GM18909 (cell line): Measurements from ENCODE around the gene CCL18.
"Not testable (repeated sequence)": the region's sequence is repeated elsewhere in the genome, so short reads cannot be mapped to it uniquely, and the experiment has no call there.

Experiments used
- ATAC-seq: cut with Tn5 transposase; IDR thresholded peaks from one replicate; pipeline ENCODE4 v1.9.1; 2021; ENCODE audit warnings: mild to moderate bottlenecking; ENCODE audit not compliant: unreplicated experiment, poor library complexity

CCL18 gene, protein sequence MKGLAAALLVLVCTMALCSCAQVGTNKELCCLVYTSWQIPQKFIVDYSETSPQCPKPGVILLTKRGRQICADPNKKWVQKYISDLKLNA

DNA sequence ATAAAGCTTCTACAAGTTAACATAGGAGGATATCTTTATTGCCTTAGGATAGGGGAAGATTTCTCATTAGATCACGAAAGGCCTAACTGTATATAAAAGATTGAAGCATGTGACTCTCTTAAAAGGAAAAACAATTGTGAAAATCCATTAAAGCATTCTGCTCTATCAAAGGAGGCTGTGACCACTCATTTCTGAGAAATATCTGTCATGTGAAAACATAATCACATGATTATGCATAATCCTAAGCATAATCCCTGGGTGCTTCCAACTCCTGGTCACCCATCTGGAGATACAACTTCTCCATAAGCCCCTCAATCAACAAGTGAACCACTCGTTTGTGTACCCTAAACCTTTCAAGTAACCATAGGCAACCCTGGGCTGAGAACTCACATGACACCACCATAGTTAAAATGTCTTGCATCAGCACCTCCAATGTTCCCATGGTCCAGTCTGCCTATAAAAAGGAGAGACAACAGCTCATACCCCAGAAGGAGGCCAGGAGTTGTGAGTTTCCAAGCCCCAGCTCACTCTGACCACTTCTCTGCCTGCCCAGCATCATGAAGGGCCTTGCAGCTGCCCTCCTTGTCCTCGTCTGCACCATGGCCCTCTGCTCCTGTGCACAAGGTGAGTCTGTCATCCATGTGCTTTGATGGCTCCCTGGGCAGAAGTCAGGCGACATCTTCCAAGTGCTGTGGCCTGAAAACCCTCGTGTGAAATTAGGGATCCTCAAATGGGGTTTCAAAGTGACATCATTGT lies at the start of gene CCL18:
TSS of gene CCL18 (plus strand) at position 487 of the 756 bp plus-strand sequence. CDS start at position 558, 71 bp downstream.
- ATAC-seq: no peak

DNA sequence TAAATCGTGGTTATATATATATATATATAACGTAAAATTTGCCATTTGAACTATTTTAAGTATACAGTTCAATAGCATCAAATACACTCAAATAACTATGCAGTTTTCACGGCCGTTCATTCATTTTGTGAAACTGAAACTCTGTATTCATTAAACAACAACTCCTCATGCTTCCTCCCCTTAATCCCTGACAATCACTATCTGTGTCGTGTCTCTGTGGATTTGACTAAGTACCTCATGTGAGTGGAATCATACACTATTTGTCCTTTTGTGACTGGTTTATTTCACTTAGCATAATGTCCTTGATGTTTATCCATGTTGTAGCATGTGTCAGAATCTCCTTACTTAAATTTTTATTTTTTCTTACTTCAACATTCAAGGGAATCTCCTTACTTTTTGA lies 49.1 kb upstream of the CCL18 start:
- no peak for ATAC-seq

DNA sequence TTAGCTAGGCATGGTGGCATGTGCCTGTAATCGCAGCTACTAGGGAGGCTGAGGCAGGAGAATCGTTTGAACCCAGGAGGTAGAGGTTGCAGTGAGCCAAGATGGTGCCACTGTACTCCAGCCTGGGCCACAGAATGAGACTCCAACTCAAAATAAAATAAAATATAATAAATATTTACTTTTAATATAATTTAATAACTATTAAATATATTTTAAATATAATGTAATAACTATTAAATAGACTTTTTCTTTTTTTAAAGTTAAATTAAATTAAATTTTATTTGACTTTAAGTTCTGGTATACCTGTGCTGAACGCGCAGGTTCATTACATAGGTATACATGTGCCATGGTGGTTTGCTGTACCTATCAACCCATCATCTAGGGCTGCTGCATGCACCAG lies 48.2 kb upstream of the CCL18 start:
- not testable (repeated sequence) for ATAC-seq

DNA sequence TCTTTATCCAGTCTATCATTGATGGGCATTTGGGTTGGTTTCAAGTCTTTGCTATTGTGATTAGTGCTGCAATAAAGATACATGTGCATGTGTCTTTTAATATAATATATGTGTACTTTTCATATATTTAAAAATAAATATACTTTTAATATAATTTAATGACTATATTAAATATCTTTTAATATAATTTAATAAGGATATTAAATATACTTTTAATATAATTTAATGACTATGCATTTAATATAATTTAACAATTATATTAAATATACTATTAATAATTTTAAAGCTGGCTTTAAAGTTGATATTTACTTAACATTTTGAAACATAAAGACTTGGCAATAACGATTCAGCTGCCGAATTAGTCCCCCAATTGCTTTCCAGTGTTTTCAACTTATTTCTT lies 47.5 kb upstream of the CCL18 start:
- no peak for ATAC-seq

DNA sequence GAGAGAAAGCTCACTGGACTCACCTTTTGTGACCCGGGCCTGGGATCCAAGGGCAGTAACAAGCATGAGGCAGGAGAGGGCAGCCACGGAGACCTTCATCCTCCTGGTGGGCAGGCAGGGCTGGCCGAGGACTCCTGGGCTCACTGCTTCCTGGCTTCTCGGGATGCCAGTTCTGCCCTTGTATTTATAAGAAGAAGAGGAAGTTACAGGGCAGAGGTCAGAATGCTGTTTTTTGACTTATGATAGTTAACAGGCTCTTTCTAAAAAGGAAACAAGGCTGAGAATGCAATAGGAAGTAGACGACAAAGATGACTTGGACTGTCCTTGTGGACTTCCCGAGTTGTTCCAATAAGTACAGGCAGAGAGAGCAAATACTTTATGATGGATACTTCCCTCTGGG lies 46.3 kb upstream of the CCL18 start, which contains the start of gene CCL23:
TSS of gene CCL23 (minus strand) at position 174 of the 400 bp plus-strand sequence. CDS start at position 99, 75 bp downstream.
- ATAC-seq: no peak

DNA sequence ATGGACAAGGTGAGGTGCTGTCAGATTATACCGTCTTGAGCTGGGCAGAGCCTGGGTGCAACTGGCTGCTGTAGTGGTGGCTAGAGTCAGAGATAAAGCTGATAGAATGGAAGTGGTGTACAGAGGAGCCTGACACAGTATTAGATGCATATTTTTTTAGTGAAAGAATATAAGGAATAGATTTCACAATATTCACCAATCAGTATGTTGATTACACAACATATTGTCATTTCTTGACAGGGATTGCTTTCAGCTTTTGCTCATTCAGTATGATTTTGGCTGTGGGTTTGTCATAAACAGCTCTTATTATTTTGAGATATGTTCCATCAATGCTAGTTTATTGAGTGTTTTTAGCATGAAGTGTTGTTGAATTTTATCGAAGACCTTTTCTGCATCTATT lies 44.6 kb upstream of the CCL18 start:
- ATAC-seq: no peak

DNA sequence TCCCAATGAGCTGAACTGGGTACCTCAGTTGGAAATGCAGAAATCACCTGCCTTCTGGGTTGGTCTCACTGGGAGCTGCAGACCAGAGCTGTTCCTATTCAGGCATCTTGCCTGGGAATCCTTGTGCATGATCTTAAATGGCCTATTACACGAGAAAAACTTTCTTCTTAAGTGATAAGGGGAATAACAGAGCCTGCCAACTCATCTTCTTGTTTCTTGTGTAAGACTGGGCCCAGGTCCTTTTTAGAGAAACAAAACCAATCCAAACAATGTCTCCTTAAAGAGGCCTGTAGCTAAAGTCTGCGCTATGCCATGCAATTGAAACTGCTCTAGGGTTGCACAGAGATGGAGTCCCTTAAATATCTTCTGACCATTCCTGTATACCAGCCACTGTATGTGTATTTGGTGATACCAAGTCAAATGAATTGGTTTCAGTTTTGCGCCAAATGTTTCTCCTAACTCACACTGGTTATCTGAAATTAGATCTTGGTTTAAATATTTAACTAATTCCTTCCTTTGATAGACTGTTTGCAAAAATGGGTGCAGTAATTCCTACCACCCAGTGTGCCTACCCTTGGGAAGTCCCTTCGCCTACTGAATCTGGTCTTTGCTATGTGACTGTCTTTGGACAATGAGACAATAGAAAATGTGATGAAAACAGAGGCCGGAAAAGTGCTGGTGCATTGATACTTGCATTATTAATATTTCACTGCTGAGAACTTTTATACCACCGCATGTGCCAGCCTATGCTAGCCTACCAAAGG lies 39.8 kb upstream of the CCL18 start:
- ATAC-seq: no peak

DNA sequence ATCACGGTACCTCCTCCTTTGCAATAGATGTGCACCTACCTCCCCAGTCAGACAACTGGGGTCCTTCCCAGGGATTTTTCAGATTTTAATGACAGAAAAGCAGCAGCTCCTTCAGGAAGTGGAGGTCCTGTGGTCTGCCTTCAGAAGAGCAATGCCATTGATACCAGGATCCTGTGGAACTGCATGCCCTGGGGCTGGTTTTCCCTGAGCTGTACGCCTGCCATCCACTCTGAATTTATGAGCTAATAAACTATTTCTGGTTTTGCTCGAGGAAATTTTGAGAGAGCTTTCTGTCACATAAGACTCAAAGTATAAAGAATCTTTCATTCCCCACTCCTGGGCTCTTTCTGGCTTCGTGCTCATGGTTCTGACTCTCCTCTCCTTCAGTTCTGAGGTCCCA lies 36.3 kb upstream of the CCL18 start:
- no peak for ATAC-seq

DNA sequence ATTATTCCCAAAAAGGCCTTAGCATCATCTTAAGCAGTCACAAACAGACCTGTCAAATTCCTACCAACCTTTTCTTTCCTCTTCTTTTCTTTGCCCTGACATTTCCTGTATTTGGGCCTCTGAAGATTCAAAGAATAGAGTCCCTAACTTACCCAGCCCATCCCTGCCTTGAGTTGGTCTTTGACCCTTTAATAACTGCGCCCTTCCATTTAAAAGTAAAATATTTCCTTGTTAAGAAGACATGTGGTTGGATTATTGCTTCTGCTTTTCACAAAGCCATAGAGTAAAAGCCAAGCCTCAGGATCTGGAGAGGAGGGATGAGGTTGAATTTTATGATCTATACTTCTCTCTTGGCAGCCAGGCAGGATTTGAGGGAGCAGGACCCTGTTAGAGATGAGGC lies 33.1 kb upstream of the CCL18 start:
- no peak for ATAC-seq

DNA sequence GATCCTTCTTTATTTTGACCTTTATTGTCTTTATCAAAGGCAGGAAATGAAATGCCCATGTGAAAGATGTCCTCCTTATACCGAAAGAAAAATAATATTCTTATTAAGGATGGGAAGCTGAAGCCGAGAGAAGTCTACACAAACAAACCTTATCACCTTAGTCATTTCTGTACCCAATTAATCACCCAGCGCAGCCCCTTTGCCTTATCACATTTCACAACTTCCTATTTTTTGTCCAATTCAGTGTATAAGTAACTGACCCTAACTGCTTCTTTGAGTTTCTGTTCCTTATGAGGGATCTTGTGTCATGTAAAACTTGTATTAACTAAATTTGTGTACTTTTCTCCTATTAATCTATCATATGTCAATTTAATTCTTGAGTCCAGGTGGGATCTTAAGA lies 29.9 kb upstream of the CCL18 start:
- ATAC-seq: no peak

DNA sequence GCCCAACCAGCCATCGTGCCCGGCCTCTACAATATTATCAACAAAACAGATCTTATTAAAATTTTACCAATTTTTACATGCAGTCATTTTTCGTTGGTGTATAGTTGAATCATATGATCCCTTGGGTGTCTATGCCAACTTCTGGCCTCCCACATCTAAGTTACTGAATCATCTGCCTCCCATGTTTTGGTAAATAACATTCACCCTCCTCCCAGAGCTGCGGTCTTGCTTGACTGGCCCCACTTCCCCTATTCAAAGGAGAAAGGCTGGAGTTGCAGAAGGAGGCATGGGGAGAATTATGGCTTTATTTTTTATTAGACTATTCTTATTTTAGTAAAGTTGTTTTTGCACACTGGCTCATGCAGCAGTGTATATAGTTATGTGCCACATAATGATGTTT lies 27.8 kb upstream of the CCL18 start:
- ATAC-seq: no peak

DNA sequence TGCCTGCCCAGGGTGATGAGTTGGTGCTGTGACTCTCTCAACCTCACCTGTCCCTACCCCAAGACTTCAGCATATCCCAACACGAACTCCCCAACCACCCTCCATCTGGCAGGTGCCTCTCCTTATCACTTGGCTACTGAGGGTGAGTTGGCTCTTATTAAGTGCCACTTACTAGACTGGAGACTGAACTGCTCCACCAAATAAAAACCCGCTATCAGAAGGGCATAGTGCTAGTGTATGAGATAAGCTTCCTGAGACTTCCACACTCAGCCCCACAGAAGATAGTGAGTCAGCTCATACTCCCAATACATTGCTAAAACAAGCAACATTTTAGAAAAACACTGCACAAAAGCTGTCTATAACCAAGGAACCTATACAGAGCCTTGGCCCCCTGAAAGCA lies 16.0 kb upstream of the CCL18 start:
- no peak for ATAC-seq

DNA sequence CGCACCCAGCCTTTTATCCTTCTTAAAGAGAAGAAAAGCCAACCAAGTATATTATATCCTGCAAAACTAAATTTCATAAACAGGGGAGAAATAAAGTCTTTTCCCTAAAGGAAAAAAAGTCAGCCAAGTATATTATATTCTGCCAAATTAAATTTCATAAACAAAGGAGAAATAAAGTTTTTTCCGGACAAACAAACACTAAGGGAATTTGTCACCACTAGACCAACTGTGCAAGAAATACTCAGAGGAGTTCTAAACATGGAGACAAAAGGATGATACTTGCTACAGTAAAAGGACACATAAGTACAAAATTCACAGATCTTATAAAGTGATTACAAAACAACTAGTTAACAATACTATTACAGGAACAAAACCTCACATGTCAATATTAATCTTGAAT lies 14.4 kb upstream of the CCL18 start:
- no peak for ATAC-seq

DNA sequence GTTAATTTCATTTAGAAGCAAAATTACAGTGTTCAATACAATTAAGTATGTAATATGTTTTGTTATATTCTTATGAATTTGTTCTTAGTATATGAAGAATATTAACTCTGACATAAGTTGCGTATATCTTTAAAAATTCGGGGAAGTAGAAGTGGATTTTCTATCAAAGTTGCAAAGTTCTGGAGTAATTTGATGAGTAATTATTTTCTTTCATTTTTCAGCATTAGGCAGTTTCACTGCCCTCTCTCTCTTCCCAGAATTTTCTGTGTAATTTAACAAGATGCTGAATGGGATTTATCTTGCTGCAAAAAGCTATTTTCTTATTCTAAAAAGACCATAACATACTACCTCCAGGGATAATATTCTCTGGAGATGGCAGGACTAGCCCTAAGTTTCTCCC lies 8.9 kb upstream of the CCL18 start:
- ATAC-seq: no peak

DNA sequence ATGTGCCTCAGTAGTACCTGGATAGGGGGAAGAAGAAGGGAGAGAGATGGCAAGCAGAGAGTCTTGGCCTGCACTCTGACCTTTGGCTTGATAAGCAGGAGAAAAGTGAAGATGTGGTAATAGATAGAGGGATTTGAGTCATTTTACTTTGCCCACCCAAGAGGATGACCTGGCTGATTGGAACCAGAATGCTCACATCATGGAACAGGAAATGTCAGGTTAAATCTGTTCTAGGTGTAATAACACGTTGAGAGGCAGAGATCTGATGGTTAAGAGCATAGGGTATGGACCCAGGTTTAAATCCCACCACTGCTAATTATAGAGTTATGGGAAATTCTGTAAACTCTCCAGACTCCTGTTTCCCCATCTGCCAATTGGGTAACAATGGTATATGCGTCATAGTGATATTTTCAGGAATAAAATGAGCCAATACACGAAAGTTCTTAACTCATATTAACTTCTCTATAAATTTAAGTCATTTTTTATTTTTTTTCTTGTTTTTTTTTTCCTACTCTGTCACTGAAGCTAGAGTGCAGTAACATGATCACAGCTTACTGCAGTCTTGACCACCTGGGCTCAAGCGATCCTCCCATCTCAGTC lies 8.1 kb upstream of the CCL18 start:
- no peak for ATAC-seq

DNA sequence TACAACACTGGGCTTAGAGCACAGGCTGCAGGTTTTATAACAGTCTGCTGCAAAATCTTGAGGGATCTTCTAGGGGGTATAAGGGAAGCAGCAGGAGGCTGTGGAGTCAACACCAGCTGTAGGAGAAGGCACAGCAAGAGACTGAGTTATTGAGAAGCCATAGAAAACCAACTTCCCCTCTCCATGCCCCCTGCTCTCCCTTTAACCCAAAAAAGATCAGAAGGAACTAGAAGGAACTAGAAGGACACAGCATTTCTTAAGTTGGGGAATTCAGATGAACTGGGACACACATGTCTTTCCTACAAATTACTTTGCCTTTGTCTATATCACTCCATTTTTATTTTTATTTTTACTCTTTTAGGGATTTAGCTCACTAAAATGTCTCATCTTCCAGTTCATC lies 6.2 kb upstream of the CCL18 start:
- ATAC-seq: no peak

DNA sequence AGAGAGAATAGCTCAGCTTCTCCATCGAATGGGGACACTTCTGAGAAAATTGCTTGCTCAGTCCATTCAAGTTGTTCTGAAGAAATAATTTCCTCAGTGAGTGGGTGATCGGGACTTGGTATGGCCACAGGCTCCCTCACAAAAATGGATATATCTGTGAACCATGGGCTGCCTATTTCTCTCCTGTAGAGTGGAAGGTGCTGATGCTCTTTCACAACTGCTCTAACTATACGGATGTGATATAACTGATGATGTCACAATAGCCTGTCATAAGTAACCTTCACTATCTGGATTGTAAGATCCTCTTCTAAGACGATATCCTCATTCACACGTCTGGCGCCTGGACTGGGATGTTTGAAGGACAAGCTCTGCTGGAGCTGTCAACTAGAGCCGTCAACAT lies 4.7 kb upstream of the CCL18 start:
- ATAC-seq: no peak

DNA sequence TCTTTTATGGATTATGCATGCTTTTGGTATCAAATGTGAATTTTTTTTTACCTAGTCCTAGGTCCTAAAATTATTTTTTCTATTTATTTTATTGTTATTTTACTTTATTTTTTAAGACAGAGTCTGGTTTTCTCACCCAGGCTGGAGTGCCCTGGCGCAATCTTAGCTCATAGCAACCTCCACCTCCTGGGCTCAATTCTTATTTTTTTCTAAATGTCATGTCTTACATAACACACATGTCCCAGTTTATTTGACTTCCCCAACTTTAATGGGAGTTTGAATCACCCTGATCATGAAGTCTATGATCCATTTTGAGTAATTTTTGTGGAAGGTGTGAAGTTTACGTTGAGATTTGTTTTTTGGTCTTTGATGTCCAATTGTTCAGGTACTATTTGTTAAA lies 3.3 kb upstream of the CCL18 start:
- no peak for ATAC-seq

DNA sequence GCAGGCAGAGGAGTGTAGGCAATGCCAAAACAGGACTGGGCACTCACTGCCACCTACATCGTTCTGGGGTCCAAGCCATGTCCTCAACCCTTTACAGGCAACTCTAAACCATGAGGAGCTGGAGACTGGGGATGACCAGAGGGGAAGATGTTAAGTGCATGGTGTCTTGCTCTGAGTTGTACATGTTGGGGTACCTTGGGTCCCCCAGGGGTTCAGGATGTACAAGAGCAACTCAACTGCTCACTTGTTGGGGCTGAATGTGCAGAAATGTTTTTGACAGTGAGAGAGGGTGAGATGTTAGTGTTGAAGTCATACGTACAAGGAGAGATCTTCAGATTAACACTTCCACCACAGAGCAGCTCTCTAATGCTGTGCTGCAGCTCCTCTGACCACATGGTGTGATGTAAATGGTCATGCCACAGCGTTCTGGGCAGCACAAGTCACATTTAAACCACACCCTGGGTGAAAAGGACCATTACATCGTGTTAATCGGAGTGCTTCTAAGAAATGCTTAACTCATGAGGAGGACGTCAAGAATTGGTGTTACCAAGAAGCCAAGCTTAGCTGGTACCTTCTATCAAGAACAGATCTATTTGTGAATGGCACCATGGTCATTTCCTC lies 2.4 kb downstream of the CCL18 start:
- ATAC-seq: no peak

DNA sequence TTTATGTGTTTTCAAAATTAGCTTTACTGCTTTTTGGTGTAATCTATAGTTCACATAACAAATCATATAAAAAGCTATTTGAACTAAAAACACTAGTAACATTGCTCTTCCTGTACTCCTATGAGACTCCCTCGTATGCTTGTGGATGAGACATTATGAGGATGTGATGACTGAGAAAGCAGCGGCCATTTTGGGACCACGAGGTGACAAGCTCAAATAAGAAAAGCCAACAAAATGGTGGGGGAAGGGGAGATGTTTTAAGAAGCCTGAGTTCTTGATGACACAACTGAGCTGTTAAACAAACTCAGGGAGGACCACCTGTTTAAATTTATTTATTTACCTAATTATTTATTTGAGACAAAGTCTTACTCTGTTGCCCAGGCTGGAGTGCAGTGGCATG lies 4.5 kb downstream of the CCL18 start:
- ATAC-seq: no peak

DNA sequence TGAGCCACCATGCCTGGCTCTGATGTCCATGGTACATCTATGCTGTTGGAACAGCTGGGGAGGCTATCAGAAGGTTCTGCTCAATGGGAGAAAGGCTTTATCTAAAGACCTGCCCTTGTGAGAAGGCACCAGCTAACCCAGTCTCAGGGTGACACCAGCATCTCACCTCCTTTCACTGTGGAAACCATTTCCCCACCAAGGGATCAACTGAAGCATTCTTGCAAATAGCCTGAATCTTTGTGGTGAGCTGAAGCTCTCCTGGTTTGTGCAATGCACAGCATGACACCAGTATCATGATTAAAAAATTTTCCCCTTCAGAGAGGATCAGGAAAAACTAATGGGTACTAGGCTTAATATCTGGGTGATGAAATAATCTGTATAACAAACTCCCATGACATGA lies 5.1 kb downstream of the CCL18 start:
- ATAC-seq: no peak
